ENCODE data around the gene CLEC16A.

CLEC16A gene

GRCh38 chr16:11183951-11184350, 239.6 kb downstream of the CLEC16A start:
- no peak for DNase-seq

- no peak for DNase-seq
Observed at GRCh38 chr16:11187522-11188023, 243.2 kb downstream of the CLEC16A start.

GRCh38 chr16:11188801-11189740, 244.7 kb downstream of the CLEC16A start:
- no peak for DNase-seq

GRCh38 chr16:11190588-11191560, 246.5 kb downstream of the CLEC16A start:
- no peak for DNase-seq

- DNase-seq: no peak
Observed at GRCh38 chr16:11191665-11192064, 247.3 kb downstream of the CLEC16A start.

- no peak for DNase-seq
Observed at GRCh38 chr16:11193494-11193893, 249.1 kb downstream of the CLEC16A start.

- no peak for DNase-seq
Observed at GRCh38 chr16:11194913-11195312, 250.5 kb downstream of the CLEC16A start.

GRCh38 chr16:11196286-11196828, 252.0 kb downstream of the CLEC16A start:
- DNase-seq: no peak

GRCh38 chr16:11198375-11198774, 254.0 kb downstream of the CLEC16A start:
- DNase-seq: no peak

- no peak for DNase-seq
Observed at GRCh38 chr16:11198828-11199227, 254.5 kb downstream of the CLEC16A start.

GRCh38 chr16:11200592-11200991, 256.2 kb downstream of the CLEC16A start:
- DNase-seq: peak; percentile 60

GRCh38 chr16:11201498-11202259, 257.3 kb downstream of the CLEC16A start:
- peak; percentile 61 for DNase-seq

GRCh38 chr16:11202260-11203091, 258.1 kb downstream of the CLEC16A start:
- DNase-seq: peak; percentile 42

- no peak for DNase-seq
Observed at GRCh38 chr16:11203111-11203623, 258.8 kb downstream of the CLEC16A start.

- DNase-seq: no peak
Observed at GRCh38 chr16:11204513-11205047, 260.2 kb downstream of the CLEC16A start.

- no peak for DNase-seq
Observed at GRCh38 chr16:11205065-11205699, 260.8 kb downstream of the CLEC16A start.

- DNase-seq: no peak
Observed at GRCh38 chr16:11205754-11206581, 261.6 kb downstream of the CLEC16A start.

- no peak for DNase-seq
Observed at GRCh38 chr16:11207646-11208045, 263.3 kb downstream of the CLEC16A start.

All from fibroblast of skin of scalp (primary cell).